CD4-positive, alpha-beta T cell treated with Interleukin-1 beta for 1 hour (primary cell): Measurements from ENCODE around the gene ACMSD.

Source experiments
- DNase-seq, 2 donors: peaks; one replicate each; pipeline ENCODE4 v3.0.0-alpha.2; 2020 to 2022

ACMSD gene

GRCh38 chr2:134910763-134911399 is 72.5 kb downstream of the ACMSD start:
- no peak for DNase-seq

- DNase-seq: no peak
These were observed 73.0 kb downstream of the ACMSD start for GRCh38 chr2:134911400-134911785.

- DNase-seq: no peak
These were observed 73.9 kb downstream of the ACMSD start for GRCh38 chr2:134912361-134912760.

GRCh38 chr2:134917360-134917865 is 79.0 kb downstream of the ACMSD start:
- no peak for DNase-seq

GRCh38 chr2:134917888-134918525 is 79.6 kb downstream of the ACMSD start:
- peak in 1 of 2 donors; percentile 88 for DNase-seq

GRCh38 chr2:134918526-134919340 is 80.3 kb downstream of the ACMSD start, which contains the start of gene CCNT2:
Gene CCNT2 (plus strand): TSS chr2:134918822. CDS start chr2:134918855, 33 bp downstream.
- peak; percentile 100 for DNase-seq

GRCh38 chr2:134919341-134920210 is 81.2 kb downstream of the ACMSD start:
- DNase-seq: peak; percentile 30 to 40

- DNase-seq: no peak
These were observed 86.5 kb downstream of the ACMSD start for GRCh38 chr2:134924912-134925311.

- DNase-seq: no peak
These were observed 88.0 kb downstream of the ACMSD start for GRCh38 chr2:134926231-134926931.

- no peak for DNase-seq
These were observed 88.8 kb downstream of the ACMSD start for GRCh38 chr2:134927195-134927594.

- DNase-seq: no peak
These were observed 94.6 kb downstream of the ACMSD start for GRCh38 chr2:134932864-134933526.

GRCh38 chr2:134933732-134934131 is 95.3 kb downstream of the ACMSD start:
- DNase-seq: no peak

- no peak for DNase-seq
These were observed 95.7 kb downstream of the ACMSD start for GRCh38 chr2:134934150-134934549.

GRCh38 chr2:134934641-134935040 is 96.2 kb downstream of the ACMSD start:
- DNase-seq: no peak

- no peak for DNase-seq
These were observed 98.3 kb downstream of the ACMSD start for GRCh38 chr2:134936691-134937090.

- no peak for DNase-seq
These were observed 105.1 kb downstream of the ACMSD start for GRCh38 chr2:134943540-134943939.

GRCh38 chr2:134944975-134945374 is 106.6 kb downstream of the ACMSD start:
- no peak for DNase-seq

GRCh38 chr2:134946073-134946472 is 107.7 kb downstream of the ACMSD start:
- no peak for DNase-seq

- DNase-seq: no peak
These were observed 111.7 kb downstream of the ACMSD start for GRCh38 chr2:134949981-134950708.

GRCh38 chr2:134950886-134951285 is 112.5 kb downstream of the ACMSD start:
- no peak for DNase-seq
